Activated CD8-positive, alpha-beta memory T cell treated with anti-CD3 and anti-CD28 coated beads for 24 hours (primary cell): ENCODE data around the gene ACP5.
"Not testable (repeated sequence)": the region's sequence is repeated elsewhere in the genome, so short reads cannot be mapped to it uniquely, and the experiment has no call there.

ENCODE experiments used
- DNase-seq: peaks from one replicate; pipeline ENCODE4 v3.0.0-alpha.2; 2020

Gene ACP5

GRCh38 chr19:11577451-11578257, at the start of gene ACP5:
TSS of gene ACP5 (minus strand) at chr19:11577645. CDS start at chr19:11577317, 328 bp downstream.
- no peak for DNase-seq

GRCh38 chr19:11626252-11626651, 48.8 kb upstream of the ACP5 start:
- DNase-seq, result no peak

- no peak for DNase-seq
Observed at GRCh38 chr19:11624069-11624463, 46.6 kb upstream of the ACP5 start.

- DNase-seq, result not testable (repeated sequence)
Observed at GRCh38 chr19:11622401-11622800, 45.0 kb upstream of the ACP5 start.

GRCh38 chr19:11620553-11620952, 43.1 kb upstream of the ACP5 start:
- DNase-seq, result no peak

GRCh38 chr19:11617180-11618062, 40.0 kb upstream of the ACP5 start:
- DNase-seq, result no peak

- no peak for DNase-seq
Observed at GRCh38 chr19:11612816-11613511, 35.5 kb upstream of the ACP5 start.

GRCh38 chr19:11611730-11612129, 34.3 kb upstream of the ACP5 start:
- DNase-seq, result no peak

- DNase-seq, result no peak
Observed at GRCh38 chr19:11606484-11606883, 29.0 kb upstream of the ACP5 start.

- DNase-seq, result not testable (repeated sequence)
Observed at GRCh38 chr19:11599704-11600103, 22.3 kb upstream of the ACP5 start.

- DNase-seq, result no peak
Observed at GRCh38 chr19:11598746-11599145, 21.3 kb upstream of the ACP5 start.

- no peak for DNase-seq
Observed at GRCh38 chr19:11598103-11598483, 20.6 kb upstream of the ACP5 start.

GRCh38 chr19:11597202-11598102, 20.0 kb upstream of the ACP5 start, which contains the start of gene ZNF627:
TSS of gene ZNF627 (plus strand) at chr19:11597483. CDS start at chr19:11597628, 145 bp downstream.
- peak; percentile 98 for DNase-seq

GRCh38 chr19:11596156-11596555, 18.7 kb upstream of the ACP5 start:
- DNase-seq, result no peak

- no peak for DNase-seq
Observed at GRCh38 chr19:11594084-11594483, 16.6 kb upstream of the ACP5 start.

GRCh38 chr19:11587975-11588631, 10.7 kb upstream of the ACP5 start:
- DNase-seq, result no peak

- DNase-seq, result peak; percentile 94
Observed at GRCh38 chr19:11587302-11587974, 10.0 kb upstream of the ACP5 start.

- DNase-seq, result no peak
Observed at GRCh38 chr19:11586331-11586730, 8.9 kb upstream of the ACP5 start.

GRCh38 chr19:11581740-11582139, 4.3 kb upstream of the ACP5 start:
- peak; percentile 77 for DNase-seq

- no peak for DNase-seq
Observed at GRCh38 chr19:11580116-11580515, 2.7 kb upstream of the ACP5 start.
